T-cell (primary cell): ENCODE results near the gene ACOT6. TPM values are rescaled to one million over a fixed set of nuclear protein-coding genes. Genes with fewer than 3 reads are reported as not detected.
"Not testable (repeated sequence)": the region's sequence is repeated elsewhere in the genome, so short reads cannot be mapped to it uniquely, and the experiment has no call there.

Experiments used
- ATAC-seq, 4 experiments: fragments of 200-7000 bp in 3 of 4; fragments of 150-1000 bp in 1 of 4; cut with Tn5 transposase; replicated peaks in 1 of 4; 1 replicate in 3 of 4; 2 replicates in 1 of 4; pipeline ENCODE4 v1.10.0; 2021; ENCODE audit warnings: moderate library complexity in 3 of 4, mild to moderate bottlenecking in 2 of 4, moderate number of reproducible peaks in 1 of 4
- CTCF ChIA-PET, 2 donors: fragments of 300-600 bp; sonication (Branson Sonifier 250); formaldehyde crosslinking; loops; one replicate each; lab custom pipeline; 2022; ENCODE audit warnings: antibody characterized with exemption in 2 of 2; lab: Charles Lee
- POLR2A ChIA-PET, 2 donors: fragments of 300-600 bp; sonication (Branson Sonifier 250); formaldehyde crosslinking; loops; one replicate each; lab custom pipeline; 2022; ENCODE audit warnings: antibody characterized with exemption in 2 of 2; lab: Charles Lee
- DNase-seq, 35 experiments: peaks; one replicate each; pipeline versions ENCODE4 v3.0.0 to v3.0.0-alpha.2; 2013 to 2023
- H3K27ac ChIP-seq: one replicate; pipeline ENCODE4 v1.5.1; 2013; ENCODE audit warnings: low read length
- H3K27me3 ChIP-seq, 2 experiments: replicated peaks in 1 of 2; 1 replicate in 1 of 2; 2 replicates in 1 of 2; pipeline versions ENCODE4 v1.6.1 to v1.7.0; 2013; ENCODE audit warnings: low read length in 1 of 2, mixed read lengths in 1 of 2; ENCODE audit not compliant: control insufficient read depth in 2 of 2, insufficient read depth in 2 of 2; ENCODE audit errors: extremely low read depth in 1 of 2
- H3K36me3 ChIP-seq, 2 donors: 1 replicate in 1 of 2; 2 replicates in 1 of 2; pipeline versions ENCODE4 v1.6.1 to v1.7.0; 2013; ENCODE audit warnings: low read length in 1 of 2; ENCODE audit not compliant: control insufficient read depth in 2 of 2, insufficient read depth in 1 of 2; ENCODE audit errors: extremely low read depth in 1 of 2
- H3K4me1 ChIP-seq, 2 experiments: 1 replicate in 1 of 2; 2 replicates in 1 of 2; pipeline versions ENCODE4 v1.6.1 to v1.7.0; 2013; ENCODE audit warnings: low read length in 2 of 2, mixed read lengths in 1 of 2; ENCODE audit not compliant: insufficient read depth in 2 of 2, control insufficient read depth in 1 of 2; ENCODE audit errors: extremely low read depth in 1 of 2
- H3K4me3 ChIP-seq, 2 donors: 1 replicate in 1 of 2; 2 replicates in 1 of 2; pipeline versions ENCODE4 v1.5.1 to v1.7.0; 2013; ENCODE audit warnings: mild to moderate bottlenecking in 2 of 2, low read length in 1 of 2, moderate library complexity in 1 of 2; ENCODE audit not compliant: control insufficient read depth in 1 of 2; ENCODE audit errors: extremely low read depth in 1 of 2
- H3K9me3 ChIP-seq: 2 replicates; pipeline ENCODE4 v1.7.0; 2013
- H3K27ac Mint-ChIP-seq, 2 donors: one replicate each; pipeline ENCODE4 v1.8.0; 2020 to 2021; ENCODE audit warnings: mild to moderate bottlenecking in 2 of 2, mixed read lengths in 2 of 2
- H3K27me3 Mint-ChIP-seq, 2 donors: one replicate each; pipeline ENCODE4 v1.8.0; 2021 to 2022; ENCODE audit warnings: mixed read lengths in 2 of 2
- H3K36me3 Mint-ChIP-seq: one replicate; pipeline ENCODE4 v1.8.0; 2021; ENCODE audit warnings: mixed read lengths
- H3K4me1 Mint-ChIP-seq, 3 donors: one replicate each; pipeline ENCODE4 v1.8.0; 2020 to 2022; ENCODE audit warnings: mixed read lengths in 3 of 3, mild to moderate bottlenecking in 1 of 3
- H3K4me3 Mint-ChIP-seq, 3 donors: one replicate each; pipeline ENCODE4 v1.8.0; 2020 to 2022; ENCODE audit warnings: mild to moderate bottlenecking in 3 of 3, mixed read lengths in 3 of 3, moderate library complexity in 3 of 3
- H3K9me3 Mint-ChIP-seq, 3 donors: one replicate each; pipeline ENCODE4 v1.8.0; 2020 to 2022; ENCODE audit warnings: mixed read lengths in 3 of 3
- WGBS: methylation state at CpG from one replicate; pipeline ENCODE4 v1.1.5; 2013; ENCODE audit warnings: missing lambda C conversion rate; ENCODE audit not compliant: insufficient coverage; 5-methylcytosine and 5-hydroxymethylcytosine counted together
- total RNA-seq, 35 experiments: library from RNA in 6 of 35; stranded (reverse) in 6 of 35; fragments of 120-200 nt in 1 of 35; gene quantifications; one replicate each; pipeline versions ENCODE4 v1.2.1 to v1.2.4 and lab custom pipeline; 2013 to 2026

ACOT6 gene
- total RNA-seq, 5 donors from 2014 or later (not counting 1 experiment from before 2014, with no cell fraction given): not detected

DNA sequence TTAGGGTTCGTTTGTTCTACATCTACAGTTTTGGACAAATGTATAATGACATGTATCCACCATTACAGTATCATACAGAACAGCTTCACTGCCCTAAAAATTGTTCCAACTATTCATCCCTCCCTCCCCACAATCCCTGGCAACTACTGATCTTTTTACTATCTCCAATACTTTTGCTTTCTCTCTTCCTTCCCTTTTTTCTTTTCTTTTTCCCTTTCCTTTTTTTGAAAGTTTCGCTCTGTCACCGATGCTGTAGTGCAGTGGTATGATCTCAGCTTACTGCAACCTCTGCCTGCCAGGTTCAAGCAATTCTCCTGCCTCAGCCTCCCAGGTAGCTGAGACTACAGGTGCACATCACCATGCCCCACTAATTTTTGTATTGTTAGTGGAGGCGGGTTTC, 23.2 kb upstream of the ACOT6 start:
- POLR2A ChIA-PET: interaction anchor here in 1 of 2 donors (0.6 kb wide), 1 partner anchor 21 kb away, joined by 3 read pairs; no protein-coding TSS in a partner anchor
- Mint-ChIP-seq H3K4me3 (no peak overlapping the region), H3K9me3 (no peaks in the 10 kb centered on the region), H3K27me3 (no peaks in the 10 kb centered on the region), H3K36me3 (no peaks in the 10 kb centered on the region), H3K27ac (no peak overlapping the region), H3K4me1 (peaks cover 0 to 9% (median 8%) of the 10 kb centered on the region in 3 donors)
- Histone ChIP-seq H3K9me3 (no peaks in the 10 kb centered on the region), H3K27me3 (no peaks in the 10 kb centered on the region), H3K4me1 (peaks cover 0 to 11% of the 10 kb centered on the region in 2 experiments), H3K36me3 (no peaks in the 10 kb centered on the region), H3K4me3 (no peak overlapping the region), H3K27ac (no peak overlapping the region)
- CTCF ChIA-PET: no interaction called here
- no peak for DNase-seq
- ATAC-seq: no peak
- WGBS: 57% methylated on average over 1 of the region's 4 CpGs

- 97% methylated on average over 24 of the region's 32 CpGs for WGBS
- POLR2A ChIA-PET: interaction anchor here in 1 of 2 donors (1.1 kb wide), 1 partner anchor 95 kb away, joined by 3 read pairs; no protein-coding TSS in a partner anchor
Measured at GRCh38 chr14:73590673-73591004, 21.7 kb upstream of the ACOT6 start.

DNA sequence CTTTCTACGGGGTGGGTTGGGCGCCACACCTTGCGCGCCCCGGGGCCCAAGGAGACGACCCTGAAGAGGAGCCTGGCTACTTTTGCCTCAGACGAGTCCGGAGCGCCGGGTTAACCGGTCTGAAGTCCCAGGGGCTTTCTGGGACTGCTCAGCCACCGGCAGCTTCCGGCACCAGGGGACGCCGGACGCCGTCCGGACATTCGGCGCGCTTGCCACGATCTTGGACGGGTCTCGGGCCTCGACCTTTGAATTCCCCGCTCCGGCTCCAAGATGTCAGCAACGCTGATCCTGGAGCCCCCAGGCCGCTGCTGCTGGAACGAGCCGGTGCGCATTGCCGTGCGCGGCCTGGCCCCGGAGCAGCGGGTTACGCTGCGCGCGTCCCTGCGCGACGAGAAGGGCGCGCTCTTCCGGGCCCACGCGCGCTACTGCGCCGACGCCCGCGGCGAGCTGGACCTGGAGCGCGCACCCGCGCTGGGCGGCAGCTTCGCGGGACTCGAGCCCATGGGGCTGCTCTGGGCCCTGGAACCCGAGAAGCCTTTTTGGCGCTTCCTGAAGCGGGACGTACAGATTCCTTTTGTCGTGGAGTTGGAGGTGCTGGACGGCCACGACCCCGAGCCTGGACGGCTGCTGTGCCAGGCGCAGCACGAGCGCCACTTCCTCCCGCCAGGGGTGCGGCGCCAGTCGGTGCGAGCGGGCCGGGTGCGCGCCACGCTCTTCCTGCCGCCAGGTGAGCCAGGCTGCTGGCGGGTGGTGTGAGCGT, 20.4 kb upstream of the ACOT6 start, which contains the start of gene ACOT4:
Gene ACOT4 (plus strand): TSS at position 184 of the 760 bp plus-strand sequence. CDS start 87 bp downstream, at position 271.
- CTCF ChIA-PET: interaction anchor here in 1 of 2 donors (1.0 kb wide), 1 partner anchor 21 kb away, joined by 4 read pairs; the partner anchor contains the start of gene ACOT6
- Histone ChIP-seq H3K27ac (peak within 1 kb of the TSS; percentile 83), H3K27me3 (no peaks in the 10 kb centered on the region), H3K4me3 (peak within 1 kb of the TSS; percentile 74 to 84), H3K9me3 (no peaks in the 10 kb centered on the region), H3K4me1 (peaks cover 0 to 11% of the 10 kb centered on the region in 2 experiments), H3K36me3 (no peaks in the 10 kb centered on the region)
- peak; percentile 89 to 90 (median 90) for ATAC-seq
- H3K4me3 Mint-ChIP-seq: peak within 1 kb of the TSS; percentile 71 to 73 (median 72)
- DNase-seq: peak; percentile 24 to 77 (median 51)
- POLR2A ChIA-PET: no interaction called here
- H3K9me3 Mint-ChIP-seq: no peaks in the 10 kb centered on the region
- H3K4me1 Mint-ChIP-seq: peaks cover 0 to 9% (median 8%) of the 10 kb centered on the region in 3 donors
- peak within 1 kb of the TSS; percentile 52 to 72 for H3K27ac Mint-ChIP-seq
- H3K27me3 Mint-ChIP-seq: no peaks in the 10 kb centered on the region
- peaks cover 3% of the 10 kb centered on the region for H3K36me3 Mint-ChIP-seq
- WGBS: under 1% methylated on average over 82 of the region's 89 CpGs

More at GRCh38 chr14:73590673-73591004, 21.7 kb upstream of the ACOT6 start:
- H3K27ac ChIP-seq, H3K4me1 Mint-ChIP-seq, DNase-seq, H3K9me3 Mint-ChIP-seq, H3K36me3 ChIP-seq, H3K27ac Mint-ChIP-seq, ATAC-seq, H3K9me3 ChIP-seq, H3K27me3 Mint-ChIP-seq, H3K36me3 Mint-ChIP-seq, H3K4me3 ChIP-seq, H3K27me3 ChIP-seq: not testable (repeated sequence)
- CTCF ChIA-PET: interaction anchor here in 1 of 2 donors (1.0 kb wide), 1 partner anchor 22 kb away, joined by 3 read pairs; the partner anchor contains the start of gene ACOT2
- peaks cover 0 to 11% of the 10 kb centered on the region in 2 experiments for H3K4me1 ChIP-seq
- H3K4me3 Mint-ChIP-seq: peak overlapping the region in 2 of 3 donors; percentile 71 to 72

- H3K27me3 Mint-ChIP-seq: no peaks in the 10 kb centered on the region
- no peaks in the 10 kb centered on the region for H3K9me3 Mint-ChIP-seq
- Histone ChIP-seq H3K27me3 (no peaks in the 10 kb centered on the region), H3K9me3 (no peaks in the 10 kb centered on the region), H3K4me1 (peaks cover 0 to 11% of the 10 kb centered on the region in 2 experiments), H3K27ac (no peak overlapping the region), H3K4me3 (no peak overlapping the region), H3K36me3 (no peaks in the 10 kb centered on the region)
- peaks cover 3% of the 10 kb centered on the region for H3K36me3 Mint-ChIP-seq
- POLR2A ChIA-PET: no interaction called here
- peaks cover 0 to 8% (median 8%) of the 10 kb centered on the region in 3 donors for H3K4me1 Mint-ChIP-seq
- DNase-seq: no peak
- 91% methylated on average over 6 of the region's 9 CpGs for WGBS
- no peak for ATAC-seq
- no peak overlapping the region for H3K27ac Mint-ChIP-seq
- CTCF ChIA-PET: no interaction called here
- H3K4me3 Mint-ChIP-seq: no peak overlapping the region
Measured at GRCh38 chr14:73594491-73594890, 17.8 kb upstream of the ACOT6 start.

GRCh38 chr14:73599499-73599898, 12.8 kb upstream of the ACOT6 start:
- no peaks in the 10 kb centered on the region for H3K4me1 ChIP-seq
- no peak overlapping the region for H3K4me3 ChIP-seq
- H3K9me3 Mint-ChIP-seq: no peaks in the 10 kb centered on the region
- DNase-seq: no peak
- no peak overlapping the region for H3K4me3 Mint-ChIP-seq
- ChIA-PET POLR2A (interaction anchor here in 1 of 2 donors (0.7 kb wide), 1 partner anchor 468 kb away, joined by 3 read pairs; no protein-coding TSS in a partner anchor), CTCF (no interaction called here)
- no peaks in the 10 kb centered on the region for H3K9me3 ChIP-seq
- H3K36me3 Mint-ChIP-seq: peaks cover 3% of the 10 kb centered on the region
- H3K27me3 Mint-ChIP-seq: no peaks in the 10 kb centered on the region
- no peaks in the 10 kb centered on the region for H3K36me3 ChIP-seq
- no peak overlapping the region for H3K27ac Mint-ChIP-seq
- no peaks in the 10 kb centered on the region for H3K4me1 Mint-ChIP-seq
- H3K27me3 ChIP-seq: peaks cover 0 to 3% of the 10 kb centered on the region in 2 experiments
- H3K27ac ChIP-seq: no peak overlapping the region
- ATAC-seq: no peak

DNA sequence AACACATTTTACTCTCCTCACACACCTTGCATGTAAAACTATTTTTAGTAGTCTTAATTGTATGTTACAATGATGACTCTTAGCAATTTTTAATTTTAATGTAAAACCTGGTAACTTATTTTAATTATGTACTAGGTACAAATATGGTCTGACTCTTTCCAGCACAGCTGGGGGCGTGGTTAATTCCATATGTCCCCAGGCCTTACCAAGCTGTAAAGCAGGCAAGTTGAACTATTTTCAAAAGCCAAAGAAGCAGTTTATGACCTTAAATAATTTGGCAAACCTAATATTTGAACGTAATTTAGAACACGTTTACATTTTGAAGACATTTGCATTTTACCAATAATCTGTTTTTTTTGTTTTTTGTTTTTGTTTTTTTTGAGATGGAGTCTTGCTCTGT, 9.3 kb upstream of the ACOT6 start:
- H3K27ac ChIP-seq: no peak overlapping the region
- ChIA-PET CTCF (no interaction called here), POLR2A (no interaction called here)
- ATAC-seq (no peak), DNase-seq (no peak)
- H3K36me3 ChIP-seq: no peaks in the 10 kb centered on the region
- peaks cover 0 to 3% of the 10 kb centered on the region in 2 experiments for H3K27me3 ChIP-seq
- H3K27ac Mint-ChIP-seq: no peak overlapping the region
- no peaks in the 10 kb centered on the region for H3K36me3 Mint-ChIP-seq
- peaks cover 0 to 4% of the 10 kb centered on the region in 2 donors for H3K27me3 Mint-ChIP-seq
- H3K4me1 ChIP-seq: no peaks in the 10 kb centered on the region
- H3K4me3 ChIP-seq: no peak overlapping the region
- no peaks in the 10 kb centered on the region for H3K4me1 Mint-ChIP-seq
- H3K9me3 Mint-ChIP-seq: no peaks in the 10 kb centered on the region
- 75% methylated on average over 1 of the region's 3 CpGs for WGBS
- no peak overlapping the region for H3K4me3 Mint-ChIP-seq
- no peaks in the 10 kb centered on the region for H3K9me3 ChIP-seq
